Duodenal mucosa (tissue), 2 donors: ENCODE data around the gene KRTAP22-2.

Source experiments
- H3K27ac ChIP-seq: one replicate; pipeline ENCODE4 v1.7.0; 2013; ENCODE audit warnings: low read depth, low read length
- H3K27me3 ChIP-seq, 2 donors: one replicate each; pipeline ENCODE4 v1.7.0; 2013; ENCODE audit warnings: low read length in 2 of 2, control low read depth in 1 of 2; ENCODE audit not compliant: insufficient read depth in 2 of 2, control insufficient read depth in 1 of 2
- H3K36me3 ChIP-seq, 2 donors: one replicate each; pipeline ENCODE4 v1.7.0; 2013; ENCODE audit warnings: low read length in 2 of 2, control low read depth in 1 of 2; ENCODE audit not compliant: insufficient read depth in 2 of 2, control insufficient read depth in 1 of 2
- H3K4me1 ChIP-seq, 2 donors: one replicate each; pipeline ENCODE4 v1.7.0; 2013; ENCODE audit warnings: low read length in 2 of 2, control low read depth in 1 of 2; ENCODE audit not compliant: insufficient read depth in 2 of 2, control insufficient read depth in 1 of 2
- H3K4me3 ChIP-seq, 2 donors: one replicate each; pipeline ENCODE4 v1.7.0; 2013; ENCODE audit warnings: low read length in 2 of 2, low read depth in 1 of 2
- H3K9ac ChIP-seq, 2 donors: one replicate each; pipeline ENCODE4 v1.7.0; 2013; ENCODE audit warnings: low read length in 2 of 2, low read depth in 1 of 2
- H3K9me3 ChIP-seq, 2 donors: one replicate each; pipeline ENCODE4 v1.7.0; 2013; ENCODE audit warnings: low read length in 2 of 2, control low read depth in 1 of 2; ENCODE audit not compliant: control insufficient read depth in 1 of 2

KRTAP22-2 gene

GRCh38 chr21:30577766-30578165 lies 12.4 kb downstream of the KRTAP22-2 start:
- H3K36me3 ChIP-seq, result no peaks in the 10 kb centered on the region
- no peak overlapping the region for H3K4me3 ChIP-seq

GRCh38 chr21:30567617-30568016 lies 22.6 kb downstream of the KRTAP22-2 start:
- Histone ChIP-seq H3K4me1 (no peaks in the 10 kb centered on the region), H3K27me3 (no peaks in the 10 kb centered on the region), H3K4me3 (no peak overlapping the region), H3K27ac (no peak overlapping the region), H3K9me3 (peaks cover 0 to 2% of the 10 kb centered on the region in 2 donors), H3K36me3 (no peaks in the 10 kb centered on the region), H3K9ac (no peak overlapping the region)

More at GRCh38 chr21:30577766-30578165, 12.4 kb downstream of the KRTAP22-2 start:
- H3K27ac ChIP-seq, result no peak overlapping the region
- no peaks in the 10 kb centered on the region for H3K27me3 ChIP-seq
- no peaks in the 10 kb centered on the region for H3K4me1 ChIP-seq
- H3K9me3 ChIP-seq, result peaks cover 0 to 5% of the 10 kb centered on the region in 2 donors
- no peak overlapping the region for H3K9ac ChIP-seq

GRCh38 chr21:30563630-30564029 lies 26.6 kb downstream of the KRTAP22-2 start:
- H3K4me1 ChIP-seq, result no peaks in the 10 kb centered on the region
- H3K9me3 ChIP-seq, result no peaks in the 10 kb centered on the region
- no peak overlapping the region for H3K27ac ChIP-seq
- H3K27me3 ChIP-seq, result no peaks in the 10 kb centered on the region
- H3K9ac ChIP-seq, result no peak overlapping the region
- no peak overlapping the region for H3K4me3 ChIP-seq
- no peaks in the 10 kb centered on the region for H3K36me3 ChIP-seq

DNA sequence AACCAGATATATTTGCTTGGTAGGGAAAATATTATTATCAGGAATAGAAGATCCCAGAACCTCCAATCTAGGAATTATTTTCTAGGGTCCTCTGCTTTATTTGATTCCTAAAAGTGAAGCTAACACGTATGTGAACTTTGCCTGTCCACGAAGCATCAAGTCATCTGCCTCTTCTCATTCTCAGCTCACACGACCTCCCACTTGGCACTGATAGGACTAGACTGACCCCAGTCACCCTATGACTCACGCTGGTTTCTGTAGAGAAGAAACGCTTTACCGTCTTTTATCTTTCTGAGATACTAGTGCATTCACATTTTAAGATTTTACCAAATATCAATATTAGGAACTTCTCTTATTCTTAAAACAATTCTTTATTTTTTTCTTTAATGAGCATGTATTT lies 27.1 kb downstream of the KRTAP22-2 start:
- no peak overlapping the region for H3K27ac ChIP-seq
- no peak overlapping the region for H3K9ac ChIP-seq
- no peaks in the 10 kb centered on the region for H3K27me3 ChIP-seq
- no peaks in the 10 kb centered on the region for H3K4me1 ChIP-seq
- H3K36me3 ChIP-seq, result no peaks in the 10 kb centered on the region
- no peaks in the 10 kb centered on the region for H3K9me3 ChIP-seq
- no peak overlapping the region for H3K4me3 ChIP-seq

DNA sequence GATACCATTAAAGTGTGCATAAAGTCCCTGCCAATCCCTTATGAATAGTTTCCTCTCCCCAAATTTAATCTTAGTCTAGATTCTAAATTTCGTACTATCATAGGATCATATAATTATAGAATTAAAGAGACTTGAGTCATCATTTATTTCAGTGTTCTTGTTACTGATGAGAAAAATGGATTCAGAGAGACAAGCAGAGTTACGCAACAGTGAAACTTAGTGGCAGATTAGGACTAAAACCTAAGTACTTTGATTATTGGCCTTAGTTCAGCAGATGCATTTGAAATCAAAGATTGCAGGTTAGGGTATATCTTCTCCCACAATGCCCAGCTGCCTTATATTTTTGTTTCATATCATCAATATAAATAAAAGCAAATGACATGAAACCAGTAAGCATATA lies 28.2 kb downstream of the KRTAP22-2 start:
- Histone ChIP-seq H3K4me1 (no peaks in the 10 kb centered on the region), H3K27ac (no peak overlapping the region), H3K36me3 (no peaks in the 10 kb centered on the region), H3K9ac (no peak overlapping the region), H3K9me3 (no peaks in the 10 kb centered on the region), H3K27me3 (no peaks in the 10 kb centered on the region), H3K4me3 (no peak overlapping the region)

- no peak within 1 kb of the TSS for H3K27ac ChIP-seq
- H3K9ac ChIP-seq, result no peak within 1 kb of the TSS
- H3K27me3 ChIP-seq, result no peaks in the 10 kb centered on the region
- no peak within 1 kb of the TSS for H3K4me3 ChIP-seq
- no peaks in the 10 kb centered on the region for H3K36me3 ChIP-seq
- no peaks in the 10 kb centered on the region for H3K9me3 ChIP-seq
- H3K4me1 ChIP-seq, result no peaks in the 10 kb centered on the region
These were observed 28.8 kb downstream of the KRTAP22-2 start, which contains the start of gene KRTAP19-7 for GRCh38 chr21:30561264-30561895. Gene KRTAP19-7 (minus strand): TSS chr21:30561314. CDS start chr21:30561289, 25 bp downstream.

GRCh38 chr21:30555095-30555494 lies 35.1 kb downstream of the KRTAP22-2 start:
- Histone ChIP-seq H3K27me3 (no peaks in the 10 kb centered on the region), H3K9me3 (peaks cover 0 to 15% of the 10 kb centered on the region in 2 donors), H3K27ac (no peak overlapping the region), H3K4me1 (no peaks in the 10 kb centered on the region), H3K9ac (no peak overlapping the region), H3K4me3 (no peak overlapping the region), H3K36me3 (no peaks in the 10 kb centered on the region)

- Histone ChIP-seq H3K9ac (no peak overlapping the region), H3K9me3 (peaks cover 0 to 28% of the 10 kb centered on the region in 2 donors), H3K27ac (no peak overlapping the region), H3K4me1 (no peaks in the 10 kb centered on the region), H3K4me3 (no peak overlapping the region), H3K27me3 (no peaks in the 10 kb centered on the region), H3K36me3 (no peaks in the 10 kb centered on the region)
These were observed 37.4 kb downstream of the KRTAP22-2 start for GRCh38 chr21:30552782-30553181.

DNA sequence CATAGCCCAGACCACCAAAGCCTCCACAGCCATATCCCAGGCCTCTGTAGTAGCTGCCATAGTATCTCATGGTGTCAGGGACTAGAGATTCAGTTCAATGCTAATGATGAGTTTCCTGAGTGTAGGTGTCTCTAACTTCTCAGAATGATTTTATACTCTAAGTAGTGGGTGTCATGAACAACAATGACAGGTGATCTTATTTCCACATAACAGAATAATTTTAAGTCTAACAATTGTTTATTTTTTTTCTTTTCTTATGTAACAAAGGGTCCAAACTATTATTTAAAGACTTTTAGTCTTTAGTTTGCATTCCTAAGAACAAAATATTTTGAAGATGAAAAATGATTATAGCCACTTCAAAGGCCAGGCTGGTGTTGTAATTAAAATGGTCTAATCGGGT lies 48.4 kb downstream of the KRTAP22-2 start, which contains the start of gene KRTAP19-6:
TSS of gene KRTAP19-6 (minus strand) at position 101 of the 400 bp plus-strand sequence. CDS start at position 70, 31 bp downstream.
- Histone ChIP-seq H3K4me1 (no peaks in the 10 kb centered on the region), H3K9ac (no peak within 1 kb of the TSS), H3K36me3 (no peaks in the 10 kb centered on the region), H3K27ac (no peak within 1 kb of the TSS), H3K4me3 (no peak within 1 kb of the TSS), H3K9me3 (peaks cover 2 to 4% of the 10 kb centered on the region in 2 donors), H3K27me3 (no peaks in the 10 kb centered on the region)
